COR-L47 (cell line): ENCODE data around the gene MYOZ1.

Experiments used
- DNase-seq: peaks from one replicate; lab custom pipeline; 2025; lab: John Stamatoyannopoulos, UW

The MYOZ1 gene

GRCh38 chr10:73593110-73593509 lies 48.2 kb downstream of the MYOZ1 start:
- no peak for DNase-seq

GRCh38 chr10:73591935-73592699 lies 49.2 kb downstream of the MYOZ1 start:
- no peak for DNase-seq

DNA sequence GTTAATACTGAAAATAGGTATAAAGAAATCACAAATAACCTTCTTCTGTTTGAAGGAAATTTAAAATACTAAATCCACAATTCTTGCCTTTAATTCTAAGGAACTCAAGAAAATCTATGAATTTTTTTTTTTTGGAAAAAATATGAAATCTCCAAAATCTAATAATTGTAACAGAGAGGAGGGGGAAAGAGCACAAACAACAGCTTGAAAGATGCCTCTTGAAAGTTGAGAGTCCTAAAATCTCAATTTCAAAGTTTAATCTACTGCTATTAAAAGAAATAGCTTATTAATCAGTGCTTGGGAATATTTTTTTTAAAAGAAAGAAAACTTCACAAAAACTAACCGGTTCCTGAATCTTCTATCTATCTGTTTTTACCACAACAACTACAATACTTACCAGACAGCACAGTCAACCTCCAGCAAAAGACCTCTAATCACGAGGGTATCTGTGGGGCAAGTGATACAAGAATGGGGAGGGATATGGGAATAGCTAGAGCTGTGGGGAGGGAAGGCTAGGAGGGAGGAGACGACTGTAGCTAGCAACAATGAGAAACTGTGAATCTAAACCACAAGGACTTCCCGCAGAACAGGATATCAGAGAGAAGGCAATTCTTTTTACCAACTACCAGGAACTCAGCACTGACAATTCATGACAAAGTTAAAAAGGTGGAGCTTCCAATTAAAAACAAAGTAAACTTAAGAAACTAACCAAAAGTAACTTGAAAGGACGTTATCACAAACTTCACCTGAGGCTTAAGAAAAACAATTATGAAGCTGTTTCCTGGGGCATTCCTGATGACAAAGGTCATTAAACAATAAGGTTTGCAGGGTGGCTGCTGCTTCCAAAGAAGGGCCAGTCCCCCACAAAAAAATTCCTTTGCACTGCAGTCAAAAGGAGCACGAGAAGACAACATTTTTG lies 50.1 kb downstream of the MYOZ1 start, which contains the start of gene USP54:
TSS of gene USP54 (minus strand) at position 462 of the 919 bp plus-strand sequence. CDS start 15,684 bp downstream, outside the sequence.
- no peak for DNase-seq

GRCh38 chr10:73589563-73590126 lies 51.6 kb downstream of the MYOZ1 start:
- DNase-seq = no peak

DNA sequence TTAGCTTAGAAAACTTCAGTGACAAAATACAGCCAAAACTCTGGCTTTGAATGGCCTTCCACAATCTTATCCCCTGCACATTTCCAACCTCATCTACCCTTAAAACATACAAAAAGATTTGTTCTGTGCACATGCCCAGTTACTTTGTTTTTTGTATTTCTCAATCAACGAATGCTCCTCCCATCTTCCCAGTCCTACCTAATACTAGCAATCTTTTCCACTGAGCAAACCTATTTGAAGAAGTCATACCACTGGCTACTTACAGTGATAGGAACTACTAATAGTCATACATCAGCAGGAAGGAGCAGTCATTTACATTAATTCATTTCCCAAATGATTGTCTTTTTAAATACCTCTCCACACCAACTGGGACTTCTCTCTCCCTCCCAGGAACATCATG lies 52.6 kb downstream of the MYOZ1 start:
- DNase-seq = no peak

GRCh38 chr10:73586583-73586984 lies 54.7 kb downstream of the MYOZ1 start:
- DNase-seq = no peak

GRCh38 chr10:73585327-73585726 lies 55.9 kb downstream of the MYOZ1 start:
- no peak for DNase-seq

GRCh38 chr10:73584737-73585136 lies 56.5 kb downstream of the MYOZ1 start:
- no peak for DNase-seq

DNA sequence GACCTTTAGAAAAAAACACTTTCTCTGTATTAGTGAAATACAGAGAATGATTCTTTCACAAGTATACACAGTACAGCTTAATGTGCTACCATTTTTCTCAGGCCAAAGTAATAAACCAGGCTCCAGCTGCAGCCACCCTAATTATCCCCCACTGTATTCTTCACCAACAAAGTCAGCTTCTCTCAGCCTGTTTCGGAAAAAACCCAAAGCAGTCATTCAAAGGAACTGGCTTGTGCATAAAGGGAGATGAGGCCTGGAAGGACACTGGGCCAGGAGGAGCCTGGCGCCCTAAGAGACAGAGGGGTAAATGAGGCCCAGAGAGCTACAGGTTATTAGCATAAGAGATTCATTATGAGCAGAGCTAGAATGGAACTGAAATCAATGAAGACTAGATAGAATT lies 59.4 kb downstream of the MYOZ1 start:
- DNase-seq = no peak
